HG02973 (cell line): ENCODE data around the gene DIP2B.
"Not testable (repeated sequence)": the region's sequence is repeated elsewhere in the genome, so short reads cannot be mapped to it uniquely, and the experiment has no call there.

Experiments used
- ATAC-seq: cut with Tn5 transposase; IDR thresholded peaks from one replicate; pipeline ENCODE4 v1.9.1; 2021; ENCODE audit warnings: moderate library complexity; ENCODE audit not compliant: unreplicated experiment

DIP2B gene

GRCh38 chr12:50763639-50764285, 259.0 kb downstream of the DIP2B start, which contains the start of gene ATF1:
ATF1 (plus strand) TSS chr12:50764101; CDS start chr12:50780146, 16,045 bp downstream.
- ATAC-seq = peak; percentile 73

- ATAC-seq = peak; percentile 35
Observed at GRCh38 chr12:50764286-50765094, 259.7 kb downstream of the DIP2B start.

- no peak for ATAC-seq
Observed at GRCh38 chr12:50765095-50765911, 260.5 kb downstream of the DIP2B start.

GRCh38 chr12:50768391-50768790, 263.6 kb downstream of the DIP2B start:
- no peak for ATAC-seq

GRCh38 chr12:50768813-50769212, 264.0 kb downstream of the DIP2B start:
- ATAC-seq = not testable (repeated sequence)

- no peak for ATAC-seq
Observed at GRCh38 chr12:50771409-50771808, 266.6 kb downstream of the DIP2B start.

- no peak for ATAC-seq
Observed at GRCh38 chr12:50772470-50772869, 267.7 kb downstream of the DIP2B start.

- ATAC-seq = no peak
Observed at GRCh38 chr12:50772877-50773276, 268.1 kb downstream of the DIP2B start.

GRCh38 chr12:50775251-50775650, 270.5 kb downstream of the DIP2B start:
- ATAC-seq = no peak

- ATAC-seq = no peak
Observed at GRCh38 chr12:50776749-50777728, 272.3 kb downstream of the DIP2B start.

GRCh38 chr12:50778663-50779590, 274.1 kb downstream of the DIP2B start:
- no peak for ATAC-seq

GRCh38 chr12:50780013-50780412, 275.2 kb downstream of the DIP2B start:
- no peak for ATAC-seq

- no peak for ATAC-seq
Observed at GRCh38 chr12:50784501-50784900, 279.7 kb downstream of the DIP2B start.

GRCh38 chr12:50785406-50786001, 280.7 kb downstream of the DIP2B start:
- ATAC-seq = no peak

GRCh38 chr12:50786498-50787231, 281.9 kb downstream of the DIP2B start:
- no peak for ATAC-seq

GRCh38 chr12:50787618-50788017, 282.8 kb downstream of the DIP2B start:
- no peak for ATAC-seq

GRCh38 chr12:50788561-50788960, 283.8 kb downstream of the DIP2B start:
- no peak for ATAC-seq

- ATAC-seq = no peak
Observed at GRCh38 chr12:50790081-50790480, 285.3 kb downstream of the DIP2B start.
